K562 (cell line): Measurements from ENCODE around the gene RACGAP1. TPM values are rescaled to one million over a fixed set of nuclear protein-coding genes. Genes with fewer than 3 reads are reported as not detected.

ENCODE experiments used
- ATAC-seq: fragments of 200-7000 bp; cut with Tn5 transposase; 3 replicates; pipeline ENCODE4 v1.9.1; 2020; ENCODE audit warnings: moderate library complexity
- BruUV-seq: library from RNA; stranded (reverse); fragments of 400-500 nt; replicated peaks from 2 replicates; lab custom pipeline; 2021; lab: Mats Ljungman, UMichigan
- CTCF ChIA-PET: fragments of 300-600 bp; formaldehyde crosslinking; extraction: SDS; loops from one replicate; lab custom pipeline; 2021; ENCODE audit warnings: low intra/inter-chr PET ratio; lab: Yijun Ruan, JAX
- POLR2A ChIA-PET: fragments of 300-600, 350-650 bp; sonication (Branson Sonifier 250); formaldehyde crosslinking; extraction: SDS; loops from one replicate; lab custom pipeline; 2021; ENCODE audit warnings: antibody characterized with exemption, inconsistent platforms; lab: Yijun Ruan, JAX
- DNase-seq, 4 experiments: peaks; one replicate each; pipeline versions ENCODE4 v3.0.0 to v3.0.0-alpha.2; 2011 to 2018; ENCODE audit warnings: low spot score in 3 of 4, mixed read lengths in 3 of 4; ENCODE audit errors: extremely low read depth in 1 of 4
- FAIRE-seq: peaks from 2 replicates; lab custom pipeline; 2011; peaks lifted over from hg19 to GRCh38; lab: Jason Lieb, UNC
- H2AFZ ChIP-seq: 2 replicates; pipeline ENCODE4 v1.6.0; 2011; ENCODE audit warnings: low read depth, low read length, control low read depth, inconsistent platforms
- H3K27ac ChIP-seq: fragments of 200-600 bp; 3 replicates; pipeline ENCODE4 v1.8.0; 2011; ENCODE audit warnings: low read depth, mild to moderate bottlenecking, control low read depth, inconsistent platforms, low read length, moderate library complexity, mixed read lengths; ENCODE audit errors: extremely low read depth
- H3K27me3 ChIP-seq, 2 experiments: fragments of 300-600 bp in 1 of 2; 2 replicates in 1 of 2; 3 replicates in 1 of 2; pipeline versions ENCODE4 v1.6.0 to v1.8.0; 2011; ENCODE audit warnings: inconsistent platforms in 2 of 2, low read length in 2 of 2, mild to moderate bottlenecking in 1 of 2, mixed read lengths in 1 of 2, moderate library complexity in 1 of 2; ENCODE audit not compliant: control insufficient read depth in 2 of 2, insufficient read depth in 2 of 2
- H3K36me3 ChIP-seq: fragments of 300-600 bp; 3 replicates; pipeline ENCODE4 v1.8.0; 2011; ENCODE audit warnings: mild to moderate bottlenecking, low read length, inconsistent platforms; ENCODE audit not compliant: control insufficient read depth, insufficient read depth
- H3K4me1 ChIP-seq, 2 experiments: fragments of 200-600 bp in 1 of 2; replicated peaks in 1 of 2; 2 replicates in 1 of 2; 3 replicates in 1 of 2; pipeline versions ENCODE4 v1.5.1 to v1.8.0; 2011; ENCODE audit warnings: inconsistent platforms in 2 of 2, low read length in 2 of 2, mild to moderate bottlenecking in 1 of 2, mixed read lengths in 1 of 2, moderate library complexity in 1 of 2; ENCODE audit not compliant: control insufficient read depth in 2 of 2, insufficient read depth in 2 of 2
- H3K4me2 ChIP-seq: 2 replicates; pipeline ENCODE4 v1.6.1; 2011; ENCODE audit warnings: low read length, control low read depth, inconsistent platforms, mixed read lengths; ENCODE audit not compliant: insufficient read depth
- H3K4me3 ChIP-seq: fragments of 200-600 bp; sonication (generic), shearing (Covaris generic); 2 replicates; pipeline ENCODE4 v1.5.1; 2016; ENCODE audit warnings: control low read depth, inconsistent platforms
- H3K79me2 ChIP-seq: fragments of 200-600 bp; 3 replicates; pipeline ENCODE4 v1.8.0; 2011; ENCODE audit warnings: low read length, inconsistent platforms; ENCODE audit not compliant: control insufficient read depth, insufficient read depth
- H3K9ac ChIP-seq, 2 experiments: 2 replicates each; pipeline versions ENCODE4 v1.6.0 to v1.6.1; 2011; ENCODE audit warnings: low read depth in 2 of 2, low read length in 2 of 2, control low read depth in 1 of 2, inconsistent platforms in 1 of 2, mild to moderate bottlenecking in 1 of 2, mixed read lengths in 1 of 2; ENCODE audit not compliant: insufficient read depth in 1 of 2
- H3K9me1 ChIP-seq: one replicate; pipeline ENCODE4 v1.6.0; 2011; ENCODE audit warnings: inconsistent platforms, mild to moderate bottlenecking, low read length, moderate library complexity; ENCODE audit not compliant: control insufficient read depth, insufficient read depth
- H3K9me3 ChIP-seq: replicated peaks from 2 replicates; pipeline ENCODE4 v1.5.1; 2011; ENCODE audit warnings: low read depth, low read length, inconsistent platforms; ENCODE audit not compliant: control insufficient read depth, insufficient read depth
- H4K20me1 ChIP-seq: replicated peaks from 2 replicates; pipeline ENCODE4 v1.6.1; 2011; ENCODE audit warnings: low read length, inconsistent platforms, mixed read lengths; ENCODE audit not compliant: control insufficient read depth, insufficient read depth
- FOXK2 ChIP-seq, 2 experiments: fragments of 450-650 bp; IDR thresholded peaks in 1 of 2; conservative IDR thresholded peaks in 1 of 2; 2 replicates each; pipeline ENCODE4 v1.6.1; 2016; ENCODE audit warnings: low read depth in 2 of 2, mild to moderate bottlenecking in 1 of 2
- HDAC3 ChIP-seq: fragments of 450-650 bp; IDR thresholded peaks from 2 replicates; pipeline ENCODE4 v1.6.1; 2018; ENCODE audit warnings: borderline replicate concordance, mild to moderate bottlenecking, moderate library complexity; ENCODE audit not compliant: partially characterized antibody
- KLF6 ChIP-seq: fragments of 250-450 bp; sonication (Bioruptor Pico); IDR thresholded peaks from 2 replicates; pipeline ENCODE4 v1.4.0; 2020; ENCODE audit warnings: mild to moderate bottlenecking, moderate library complexity, borderline replicate concordance
- MCM2 ChIP-seq: fragments of 450-650 bp; IDR thresholded peaks from 2 replicates; pipeline ENCODE4 v1.6.1; 2017; ENCODE audit warnings: low read depth, mild to moderate bottlenecking
- MEIS2 ChIP-seq: fragments of 450-650 bp; IDR thresholded peaks from 2 replicates; pipeline ENCODE4 v1.6.1; 2014; ENCODE audit warnings: mild to moderate bottlenecking; ENCODE audit not compliant: partially characterized antibody
- PBX2 ChIP-seq, 2 experiments: IDR thresholded peaks in 1 of 2; conservative IDR thresholded peaks in 1 of 2; 2 replicates each; pipeline ENCODE4 v1.6.1; 2016; ENCODE audit warnings: low read depth in 2 of 2, mild to moderate bottlenecking in 1 of 2, missing compliant biosample characterization in 1 of 2, missing genetic modification characterization in 1 of 2, moderate library complexity in 1 of 2
- PHB2 ChIP-seq: fragments of 450-650 bp; IDR thresholded peaks from 2 replicates; pipeline ENCODE4 v1.6.1; 2017; ENCODE audit warnings: low read depth
- RBM25 ChIP-seq: fragments of 200-400 bp; formaldehyde crosslinking; IDR thresholded peaks from 2 replicates; pipeline ENCODE4 v1.6.1; 2018; ENCODE audit warnings: low read length, low read depth, moderate library complexity; ENCODE audit not compliant: severe bottlenecking
- RERE ChIP-seq: sonication (generic); formaldehyde crosslinking; IDR thresholded peaks from 2 replicates; pipeline ENCODE4 v1.8.0; 2023; ENCODE audit warnings: missing genetic modification reagents, mild to moderate bottlenecking, borderline replicate concordance
- SMARCB1 ChIP-seq: IDR thresholded peaks from 2 replicates; pipeline ENCODE4 v1.6.1; 2011; ENCODE audit warnings: improper control_type of control experiment, low read depth; ENCODE audit not compliant: insufficient read length
- ZNF347 ChIP-seq: fragments of 450-650 bp; formaldehyde crosslinking; IDR thresholded peaks from 2 replicates; pipeline ENCODE4 v1.4.0; 2020; ENCODE audit warnings: low read depth, mild to moderate bottlenecking, moderate library complexity
- ZNF589 ChIP-seq: fragments of 200-800 bp; sonication (Bioruptor generic); IDR thresholded peaks from 2 replicates; pipeline ENCODE4 v1.6.1; 2016; ENCODE audit warnings: low read depth, missing genetic modification characterization, missing compliant biosample characterization
- ZNF780A ChIP-seq: fragments of 250-450 bp; sonication (Bioruptor Pico); IDR thresholded peaks from 2 replicates; pipeline ENCODE4 v1.5.0; 2021; ENCODE audit warnings: mild to moderate bottlenecking
- WGBS: fragments of 100-300 bp; shearing (Covaris generic); methylation state at CpG from one replicate; pipeline ENCODE4 v1.1.6; 2016; ENCODE audit warnings: low coverage, mixed read lengths; ENCODE audit not compliant: insufficient coverage; ENCODE audit errors: missing lambda C conversion rate; 5-methylcytosine and 5-hydroxymethylcytosine counted together
- in situ Hi-C: fragments of 300-500 bp; cut with MboI; formaldehyde crosslinking; loops from 4 replicates; pipeline ENCODE4 v1.15.0; 2018; ENCODE audit warnings: inconsistent platforms, mixed read lengths
- intact Hi-C: fragments of 100-400 bp; cut with micrococcal nuclease; formaldehyde crosslinking; loops from 2 replicates; pipeline ENCODE4 v1.14.2; 2022
- polyA plus RNA-seq, 8 experiments: library from polyadenylated mRNA; depleted of rRNA in 4 of 8; stranded (reverse) in 5 of 8; unstranded in 3 of 8; fragments of >200 nt; fragmentation: Nextera tagmentation in 2 of 8; fragmentation: Illumina TruSeq in 1 of 8; extraction: Ambion mirVana in 2 of 8; extraction: Trizol in 1 of 8; gene quantifications; 2 replicates each; pipeline versions ENCODE4 v1.2.1 to v1.2.3, GENCODE V29; 2011 to 2014; ENCODE audit warnings: inconsistent platforms in 1 of 8, missing spikeins in 1 of 8
- total RNA-seq, 7 experiments: library from RNA; depleted of rRNA in 6 of 7; stranded (reverse); fragments of >200 nt in 6 of 7; fragmentation: Illumina TruSeq in 2 of 7; extraction: Trizol in 2 of 7; gene quantifications; 2 replicates each; pipeline versions ENCODE4 v1.2.1 to v1.2.3, GENCODE V29; 2011 to 2021; ENCODE audit warnings: low replicate concordance in 1 of 7

RACGAP1 gene
- total and polyA plus RNA-seq, 9 of the 15 experiments (the other 6 are each of a cell fraction or from before 2014, with no cell fraction given): 56.4 to 92.9 (median 71.8) TPM

- Histone ChIP-seq H4K20me1 (no peaks in the 10 kb centered on the region), H3K27me3 (peaks cover 4 to 18% of the 10 kb centered on the region in 2 experiments; a peak in 3 of 5 replicates)
- no peak for ATAC-seq
- POLR2A ChIA-PET: interaction anchor here (0.8 to 1.8 kb wide), 4 partner anchors 8 to 45 kb away, joined by 3 to 4 read pairs (median 3); no protein-coding TSS in a partner anchor
- CTCF ChIA-PET: no interaction called here
- TF ChIP-seq ZNF347 (CRISPR knock-in tag): no peak
- no peak for TF ChIP-seq KLF6 (CRISPR knock-in tag)
- no peak for TF ChIP-seq PBX2 (CRISPR knock-in tag; IDR thresholded peaks at IDR 0.05; ENCODE audit: low read depth)
- TF ChIP-seq PBX2 (tag; conservative IDR thresholded peaks at IDR 0.05; ENCODE audit: low read depth): peak; percentile 41; the same call in 1 of the 2 replicates
- no peak for TF ChIP-seq HDAC3
- peak; percentile 14 for TF ChIP-seq MEIS2
- TF ChIP-seq RBM25: peak; percentile 14
- TF ChIP-seq FOXK2 (conservative IDR thresholded peaks at IDR 0.05 in 1 of 2, IDR thresholded peaks at IDR 0.05 in 1 of 2; ENCODE audit: low read depth in 2 of 2): no peak
- no peak for TF ChIP-seq MCM2
- TF ChIP-seq SMARCB1: no peak
- TF ChIP-seq ZNF780A (CRISPR knock-in tag): no peak
- TF ChIP-seq RERE: no peak
- TF ChIP-seq PHB2: no peak
- no peak for TF ChIP-seq ZNF589 (CRISPR knock-in tag)
- TF ChIP-seq, all 486 proteins: peak for 3
- 25% methylated on average over 3 of the region's 3 CpGs for WGBS
- in situ Hi-C loops (no loop called here), intact Hi-C loops (loop anchor here (5.0 kb wide), 2 partner anchors 83 to 173 kb away; no protein-coding TSS in a partner anchor)
- Histone ChIP-seq H2AFZ (no peak overlapping the region), H3K9ac (no peak overlapping the region), H3K27ac (no peak overlapping the region), H3K79me2 (no peaks in the 10 kb centered on the region), H3K9me3 (no peaks in the 10 kb centered on the region), H3K9me1 (no peaks in the 10 kb centered on the region), H3K36me3 (no peaks in the 10 kb centered on the region), H3K4me2 (no peak overlapping the region), H3K4me3 (no peak overlapping the region), H3K4me1 (peaks cover 11 to 25% of the 10 kb centered on the region in 2 experiments; a peak in 4 of 5 replicates)
- DNase-seq: no peak
- no TSS peak for BruUV-seq
- FAIRE-seq: no peak
These were observed 75.4 kb downstream of the RACGAP1 start for GRCh38 chr12:49949866-49950265.
